K562 (cell line): ENCODE data around the gene PLEKHB1. TPM values are rescaled to one million over a fixed set of nuclear protein-coding genes. Genes with fewer than 3 reads are reported as not detected.

Experiments used
- ATF6 ChIP-seq: sonication (generic); formaldehyde crosslinking; IDR thresholded peaks from 2 replicates; pipeline ENCODE4 v1.4.0; 2020; ENCODE audit warnings: mild to moderate bottlenecking, missing genetic modification reagents
- ATF7 ChIP-seq: fragments of 450-650 bp; IDR thresholded peaks from 2 replicates; pipeline ENCODE4 v1.7.1; 2014; ENCODE audit warnings: mild to moderate bottlenecking, moderate library complexity
- E2F1 ChIP-seq: sonication (generic); formaldehyde crosslinking; IDR thresholded peaks from 2 replicates; pipeline ENCODE4 v1.8.1; 2023; ENCODE audit warnings: mild to moderate bottlenecking, missing genetic modification reagents, moderate library complexity
- EHMT2 ChIP-seq: fragments of 450-650 bp; IDR thresholded peaks from 2 replicates; pipeline ENCODE4 v1.6.1; 2018; ENCODE audit warnings: antibody characterized with exemption
- ELF2 ChIP-seq: fragments of 250-450 bp; sonication (Bioruptor Pico); IDR thresholded peaks from 2 replicates; pipeline ENCODE4 v1.5.0; 2021; ENCODE audit warnings: mild to moderate bottlenecking
- ELF4 ChIP-seq: fragments of 450-650 bp; formaldehyde crosslinking; IDR thresholded peaks from 2 replicates; pipeline ENCODE4 v1.4.0; 2022; ENCODE audit warnings: missing genetic modification characterization
- HIVEP1 ChIP-seq: fragments of 250-450 bp; sonication (Bioruptor Pico); IDR thresholded peaks from 2 replicates; pipeline ENCODE4 v1.4.0; 2020; ENCODE audit warnings: mild to moderate bottlenecking
- KAT7 ChIP-seq: sonication (generic); formaldehyde crosslinking; IDR thresholded peaks from 2 replicates; pipeline ENCODE4 v1.8.0; 2022; ENCODE audit warnings: missing genetic modification reagents, mild to moderate bottlenecking, borderline replicate concordance
- KHSRP ChIP-seq: fragments of 450-650 bp; IDR thresholded peaks from 2 replicates; pipeline ENCODE4 v1.6.1; 2017
- NELFE ChIP-seq: IDR thresholded peaks from 2 replicates; pipeline ENCODE4 v1.6.1; 2011; ENCODE audit warnings: mild to moderate bottlenecking; ENCODE audit not compliant: insufficient read depth, insufficient read length
- PATZ1 ChIP-seq: fragments of 250-450 bp; sonication (Bioruptor Pico); IDR thresholded peaks from 2 replicates; pipeline ENCODE4 v1.5.0; 2020; ENCODE audit warnings: mild to moderate bottlenecking, borderline replicate concordance
- RB1 ChIP-seq: fragments of 450-650 bp; IDR thresholded peaks from 2 replicates; pipeline ENCODE4 v1.6.1; 2017; ENCODE audit warnings: low read depth, mild to moderate bottlenecking
- RCOR1 ChIP-seq, 2 experiments: IDR thresholded peaks; 2 replicates each; pipeline ENCODE4 v1.6.1; 2012; ENCODE audit warnings: low read depth in 2 of 2, low read length in 2 of 2, borderline replicate concordance in 1 of 2, improper control_type of control experiment in 1 of 2
- RFX7 ChIP-seq: fragments of 250-450 bp; sonication (Bioruptor Pico); IDR thresholded peaks from 2 replicates; pipeline ENCODE4 v1.5.1; 2021; ENCODE audit warnings: mild to moderate bottlenecking
- ZBTB11 ChIP-seq, 3 experiments: fragments of 200-800 bp in 1 of 3; fragments of 250-450 bp in 1 of 3; fragments of 450-650 bp in 1 of 3; sonication (Bioruptor Pico) in 1 of 3; sonication (Bioruptor generic) in 1 of 3; formaldehyde crosslinking in 1 of 3; IDR thresholded peaks; 2 replicates each; pipeline versions ENCODE4 v1.6.1 to v1.8.0; 2016 to 2022; ENCODE audit warnings: mild to moderate bottlenecking in 2 of 3, missing genetic modification characterization in 2 of 3, missing compliant biosample characterization in 1 of 3, moderate library complexity in 1 of 3
- ZNF134 ChIP-seq: fragments of 250-450 bp; sonication (Bioruptor Pico); conservative IDR thresholded peaks from 2 replicates; pipeline ENCODE4 v1.4.0; 2020
- ZNF3 ChIP-seq: fragments of 250-450 bp; sonication (Bioruptor Pico); IDR thresholded peaks from 2 replicates; pipeline ENCODE4 v1.5.0; 2021; ENCODE audit warnings: mild to moderate bottlenecking, moderate library complexity
- ZNF586 ChIP-seq: fragments of 450-650 bp; formaldehyde crosslinking; conservative IDR thresholded peaks from 2 replicates; pipeline ENCODE4 v1.4.0; 2020; ENCODE audit warnings: mild to moderate bottlenecking, moderate library complexity
- ZSCAN32 ChIP-seq: fragments of 450-650 bp; formaldehyde crosslinking; IDR thresholded peaks from 2 replicates; pipeline ENCODE4 v1.4.0; 2020; ENCODE audit warnings: mild to moderate bottlenecking, moderate library complexity
- polyA plus RNA-seq, 8 experiments: library from polyadenylated mRNA; depleted of rRNA in 4 of 8; stranded (reverse) in 5 of 8; unstranded in 3 of 8; fragments of >200 nt; fragmentation: Nextera tagmentation in 2 of 8; fragmentation: Illumina TruSeq in 1 of 8; extraction: Ambion mirVana in 2 of 8; extraction: Trizol in 1 of 8; gene quantifications; 2 replicates each; pipeline versions ENCODE4 v1.2.1 to v1.2.3, GENCODE V29; 2011 to 2014; ENCODE audit warnings: inconsistent platforms in 1 of 8, missing spikeins in 1 of 8
- total RNA-seq, 7 experiments: library from RNA; depleted of rRNA in 6 of 7; stranded (reverse); fragments of >200 nt in 6 of 7; fragmentation: Illumina TruSeq in 2 of 7; extraction: Trizol in 2 of 7; gene quantifications; 2 replicates each; pipeline versions ENCODE4 v1.2.1 to v1.2.3, GENCODE V29; 2011 to 2021; ENCODE audit warnings: low replicate concordance in 1 of 7

The PLEKHB1 gene
- total and polyA plus RNA-seq, 9 of the 15 experiments (the other 6 are each of a cell fraction or from before 2014, with no cell fraction given) = 0.07 to 0.62 (median 0.17) TPM; not detected in 2

GRCh38 chr11:73597956-73598718, 48.2 kb upstream of the PLEKHB1 start, which contains the start of gene FAM168A (continued):
- TF ChIP-seq PATZ1 (CRISPR knock-in tag) = no peak
- TF ChIP-seq RB1 = peak; percentile 80; the same call in 1 of the 2 replicates
- TF ChIP-seq ATF7 = peak; percentile 72; the same call in 1 of the 2 replicates
- TF ChIP-seq KHSRP = no peak
- TF ChIP-seq EHMT2 = no peak
- TF ChIP-seq E2F1 (CRISPR knock-in tag) = 0 out of 2 replicates have a peak, but pooled peaks have one; percentile 25
- 0 out of 2 replicates have a peak, but pooled peaks have one; percentile 17 for TF ChIP-seq ELF2 (CRISPR knock-in tag)
- no peak for TF ChIP-seq ZNF586 (CRISPR knock-in tag)
- no peak for TF ChIP-seq ATF6 (CRISPR knock-in tag)
- TF ChIP-seq ZSCAN32 (CRISPR knock-in tag) = no peak
- no peak for TF ChIP-seq NELFE
- no peak for TF ChIP-seq ZNF134 (CRISPR knock-in tag)
- peak; percentile 83 to 98 (median 96); a peak in 5 of 6 replicates for TF ChIP-seq ZBTB11 (CRISPR knock-in tag; IDR thresholded peaks at IDR 0.05)
- peak; percentile 35 to 49; a peak in 2 of 4 replicates for TF ChIP-seq RCOR1 (IDR thresholded peaks at IDR 0.05; ENCODE audit: borderline replicate concordance in 1 of 2, low read depth in 2 of 2, low read length in 2 of 2)
- TF ChIP-seq ELF4 (CRISPR knock-in tag) = peak; percentile 78; the same call in 1 of the 2 replicates
- TF ChIP-seq HIVEP1 (CRISPR knock-in tag) = no peak
- peak; percentile 69; the same call in 1 of the 2 replicates for TF ChIP-seq KAT7 (CRISPR knock-in tag)
- no peak for TF ChIP-seq ZNF3 (CRISPR knock-in tag)
- TF ChIP-seq RFX7 = no peak
